Neural progenitor cell (in vitro differentiated cells): Measurements from ENCODE around the gene PRDM7.

Experiments
- CTCF ChIP-seq: fragments of 200-600 bp; sonication (generic); IDR thresholded peaks from 2 replicates; pipeline ENCODE4 v1.5.1; 2017; ENCODE audit warnings: antibody characterized with exemption, mild to moderate bottlenecking
- EZH2 ChIP-seq: fragments of 200-600 bp; sonication (generic); IDR thresholded peaks from 2 replicates; pipeline ENCODE4 v1.6.1; 2017; ENCODE audit warnings: antibody characterized with exemption, mild to moderate bottlenecking, moderate library complexity
- EZH2phosphoT487 ChIP-seq: fragments of 200-600 bp; sonication (generic); IDR thresholded peaks from 2 replicates; pipeline ENCODE4 v1.6.1; 2017; ENCODE audit warnings: antibody characterized with exemption

DNA sequence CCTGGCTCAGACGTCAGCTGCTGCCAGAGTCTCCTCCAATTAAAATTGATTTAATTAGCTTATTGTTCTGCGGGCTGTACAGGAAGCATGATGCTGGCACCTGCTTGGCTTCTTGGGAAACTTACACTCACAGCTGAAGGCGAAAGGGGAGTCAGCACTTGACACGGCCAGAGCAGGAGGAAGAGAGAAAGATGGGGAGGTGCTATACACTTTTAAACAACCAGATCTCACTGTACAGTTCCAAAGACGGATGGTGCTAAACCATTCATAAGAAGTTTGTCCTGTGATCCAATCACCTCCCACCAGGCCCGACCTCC is 1.4 kb upstream of the PRDM7 start:
- TF ChIP-seq CTCF (no peak), EZH2 (no peak), EZH2phosphoT487 (no peak)
